HepG2 (cell line): ENCODE measurements around the gene SAMD4A. TPM values are rescaled to one million over a fixed set of nuclear protein-coding genes. Genes with fewer than 3 reads are reported as not detected.
A peak's percentile ranks its signal among the peaks of the same experiment; 100 is the strongest.

Experiments
- FOXP4 ChIP-seq: sonication (generic); formaldehyde crosslinking; IDR thresholded peaks from 2 replicates; pipeline ENCODE4 v1.4.0; 2020; ENCODE audit warnings: missing genetic modification reagents
- GMEB1 ChIP-seq: sonication (generic); formaldehyde crosslinking; IDR thresholded peaks from 2 replicates; pipeline ENCODE4 v1.5.1; 2020; ENCODE audit warnings: missing genetic modification reagents, mild to moderate bottlenecking, borderline replicate concordance
- ISL2 ChIP-seq: sonication (generic); formaldehyde crosslinking; IDR thresholded peaks from 2 replicates; pipeline ENCODE4 v1.5.0; 2020; ENCODE audit warnings: missing genetic modification reagents
- KLF12 ChIP-seq: sonication (generic); formaldehyde crosslinking; IDR thresholded peaks from 2 replicates; pipeline ENCODE4 v1.4.0; 2020; ENCODE audit warnings: missing genetic modification reagents, borderline replicate concordance
- TBX2 ChIP-seq: sonication (generic); formaldehyde crosslinking; IDR thresholded peaks from 2 replicates; pipeline ENCODE4 v1.5.0; 2020; ENCODE audit warnings: missing genetic modification reagents, mild to moderate bottlenecking, borderline replicate concordance
- ZFP37 ChIP-seq: sonication (generic); formaldehyde crosslinking; IDR thresholded peaks from 2 replicates; pipeline ENCODE4 v1.4.0; 2020; ENCODE audit warnings: missing genetic modification reagents, borderline replicate concordance
- ZNF33B ChIP-seq: sonication (generic); formaldehyde crosslinking; IDR thresholded peaks from 2 replicates; pipeline ENCODE4 v1.5.1; 2020; ENCODE audit warnings: mild to moderate bottlenecking, missing genetic modification reagents
- ZNF513 ChIP-seq: sonication (generic); formaldehyde crosslinking; conservative IDR thresholded peaks from 2 replicates; pipeline ENCODE4 v1.5.0; 2020; ENCODE audit warnings: missing genetic modification reagents
- polyA plus RNA-seq, 8 experiments: library from polyadenylated mRNA; depleted of rRNA in 3 of 8; stranded (reverse) in 7 of 8; unstranded in 1 of 8; fragments of >200 nt; fragmentation: Illumina TruSeq in 4 of 8; extraction: Trizol in 4 of 8; gene quantifications; 2 replicates each; pipeline versions ENCODE4 v1.2.1 to v1.2.3, GENCODE V29; 2011 to 2016; ENCODE audit warnings: low read depth in 4 of 8, missing spikeins in 1 of 8, mixed read lengths in 1 of 8; ENCODE audit not compliant: insufficient read depth in 1 of 8
- total RNA-seq, 5 experiments: library from RNA; depleted of rRNA; stranded (reverse); fragments of >200 nt; fragmentation: Illumina TruSeq; extraction: Trizol; gene quantifications; 2 replicates each; pipeline ENCODE4 v1.2.3, GENCODE V29; 2016; ENCODE audit warnings: low read depth in 1 of 5
- TF ChIP-seq, protein P1 (sequence below): sonication (generic); formaldehyde crosslinking; IDR thresholded peaks from 2 replicates; pipeline ENCODE4 v1.8.1; 2023; ENCODE audit warnings: mild to moderate bottlenecking, missing genetic modification reagents
- TF ChIP-seq, protein P2 (sequence below): sonication (generic); formaldehyde crosslinking; IDR thresholded peaks from 2 replicates; pipeline ENCODE4 v1.8.0; 2022; ENCODE audit warnings: missing genetic modification reagents, mild to moderate bottlenecking, borderline replicate concordance

The SAMD4A gene
- total and polyA plus RNA-seq, 2 of the 13 experiments (the other 11 are each of a cell fraction or from before 2014, with no cell fraction given) = 11.8 to 13.0 TPM

- TF ChIP-seq ZNF513 (CRISPR knock-in tag) = no peak
- TF ChIP-seq, protein P1, sequence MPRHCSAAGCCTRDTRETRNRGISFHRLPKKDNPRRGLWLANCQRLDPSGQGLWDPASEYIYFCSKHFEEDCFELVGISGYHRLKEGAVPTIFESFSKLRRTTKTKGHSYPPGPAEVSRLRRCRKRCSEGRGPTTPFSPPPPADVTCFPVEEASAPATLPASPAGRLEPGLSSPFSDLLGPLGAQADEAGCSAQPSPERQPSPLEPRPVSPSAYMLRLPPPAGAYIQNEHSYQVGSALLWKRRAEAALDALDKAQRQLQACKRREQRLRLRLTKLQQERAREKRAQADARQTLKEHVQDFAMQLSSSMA (CRISPR knock-in tag) = no peak
- TF ChIP-seq ISL2 (CRISPR knock-in tag) = no peak
- TF ChIP-seq FOXP4 (CRISPR knock-in tag) = no peak
- 0 out of 2 replicates have a peak, but pooled peaks have one; percentile 24 for TF ChIP-seq GMEB1 (CRISPR knock-in tag)
- no peak for TF ChIP-seq ZFP37 (CRISPR knock-in tag)
- TF ChIP-seq KLF12 (CRISPR knock-in tag) = no peak
- TF ChIP-seq TBX2 (CRISPR knock-in tag) = no peak
- no peak for TF ChIP-seq ZNF33B (CRISPR knock-in tag)
- TF ChIP-seq, protein P2, sequence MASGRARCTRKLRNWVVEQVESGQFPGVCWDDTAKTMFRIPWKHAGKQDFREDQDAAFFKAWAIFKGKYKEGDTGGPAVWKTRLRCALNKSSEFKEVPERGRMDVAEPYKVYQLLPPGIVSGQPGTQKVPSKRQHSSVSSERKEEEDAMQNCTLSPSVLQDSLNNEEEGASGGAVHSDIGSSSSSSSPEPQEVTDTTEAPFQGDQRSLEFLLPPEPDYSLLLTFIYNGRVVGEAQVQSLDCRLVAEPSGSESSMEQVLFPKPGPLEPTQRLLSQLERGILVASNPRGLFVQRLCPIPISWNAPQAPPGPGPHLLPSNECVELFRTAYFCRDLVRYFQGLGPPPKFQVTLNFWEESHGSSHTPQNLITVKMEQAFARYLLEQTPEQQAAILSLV (CRISPR knock-in tag) = no peak
These were observed 206.5 kb downstream of the SAMD4A start (continued) for GRCh38 chr14:54773171-54774006.
